Measurements from ENCODE around the gene LOXL3. TPM values are rescaled to one million over a fixed set of nuclear protein-coding genes. Genes with fewer than 3 reads are reported as not detected.
A peak's percentile ranks its signal among the peaks of the same experiment; 100 is the strongest.

The LOXL3 gene
- total and polyA plus RNA-seq, 2 donors (not counting 1 experiment from before 2014, with no cell fraction given) = 0.97 to 1.2 TPM

- peak overlapping the region; percentile 89 for H3K4me3 Mint-ChIP-seq
- peak overlapping the region; percentile 86 for H3K4me2 ChIP-seq (replicated peaks; ENCODE audit: low read depth, low read length, poor library complexity, severe bottlenecking)
- H3K27me3 Mint-ChIP-seq = no peaks in the 10 kb centered on the region
- no peaks in the 10 kb centered on the region for H3K27me3 ChIP-seq (replicated peaks in 1 of 4; ENCODE audit: control extremely low read depth in 1 of 4, control insufficient read depth in 3 of 4, insufficient read depth in 4 of 4, low read length in 3 of 4)
- H3K9ac ChIP-seq (ENCODE audit: low read length) = peak overlapping the region; percentile 72
- no peaks in the 10 kb centered on the region for H3K79me2 ChIP-seq (ENCODE audit: control insufficient read depth, insufficient read depth, low read length)
- H2AFZ ChIP-seq (ENCODE audit: insufficient read depth, low read depth, low read length, poor library complexity, severe bottlenecking) = peak overlapping the region; percentile 77
- peaks cover 0 to 1% of the 10 kb centered on the region in 2 experiments for H3K36me3 ChIP-seq (replicated peaks in 1 of 2; ENCODE audit: control extremely low read depth in 1 of 2, control insufficient read depth in 1 of 2, extremely low read depth in 1 of 2, insufficient read depth in 2 of 2, low read length in 1 of 2)
- peak overlapping the region in 4 of 5 experiments; percentile 49 to 66 (median 54) for H3K4me3 ChIP-seq (ENCODE audit: control extremely low read depth in 1 of 5, extremely low read depth in 1 of 5, insufficient read depth in 1 of 5, low read depth in 2 of 5, low read length in 4 of 5)
- H3K27ac Mint-ChIP-seq = peak overlapping the region; percentile 95
- CTCF ChIA-PET = interaction anchor here (0.7 to 3.0 kb wide), 7 partner anchors 8 to 289 kb away, joined by 3 to 11 read pairs (median 6); partner anchors contain the start of genes CCDC142, PCGF1 and TTC31
- no peaks in the 10 kb centered on the region for H4K20me1 ChIP-seq (ENCODE audit: control insufficient read depth, insufficient read depth, low read length, poor library complexity, severe bottlenecking)
- H3K4me1 Mint-ChIP-seq = peaks cover 29% of the 10 kb centered on the region
- no peaks in the 10 kb centered on the region for H3K9me3 ChIP-seq (ENCODE audit: control extremely low read depth in 1 of 3, control insufficient read depth in 2 of 3, insufficient read depth in 1 of 3, low read length in 2 of 3)
- H3K27ac ChIP-seq (ENCODE audit: low read length in 2 of 2) = peak overlapping the region; percentile 76 to 90
- ATAC-seq (ENCODE audit: low read depth) (peak; percentile 80), DNase-seq (peak; percentile 76)
- intact Hi-C loops (cut with micrococcal nuclease) = no loop called here
- no peaks in the 10 kb centered on the region for H3K9me3 Mint-ChIP-seq (ENCODE audit: insufficient read depth)
- POLR2A ChIA-PET = interaction anchor here (1.0 to 1.7 kb wide), 5 partner anchors 9 to 81 kb away, joined by 3 to 10 read pairs (median 4); partner anchors contain the start of genes AUP1, HTRA2, PCGF1 and WBP1
- H3K4me1 ChIP-seq (ENCODE audit: control insufficient read depth in 2 of 2, insufficient read depth in 2 of 2, low read length in 2 of 2) = peaks cover 18 to 29% of the 10 kb centered on the region in 2 donors
- TF ChIP-seq EZH2 (IDR thresholded peaks at IDR 0.05; ENCODE audit: borderline replicate concordance, insufficient read depth, low read depth, low read length, poor library complexity, severe bottlenecking) (no peak), CTCF (IDR thresholded peaks at IDR 0.05) (no peak)
- 6% methylated on average over 5 of the region's 7 CpGs for WGBS (ENCODE audit: insufficient coverage)
Observed at GRCh38 chr2:74538881-74539339, 14.8 kb downstream of the LOXL3 start.

- CTCF ChIA-PET = no interaction called here
- peaks cover 0 to 19% of the 10 kb centered on the region in 2 experiments for H3K36me3 ChIP-seq (replicated peaks in 1 of 2; ENCODE audit: control extremely low read depth in 1 of 2, control insufficient read depth in 1 of 2, extremely low read depth in 1 of 2, insufficient read depth in 2 of 2, low read length in 1 of 2)
- TF ChIP-seq EZH2 (IDR thresholded peaks at IDR 0.05; ENCODE audit: borderline replicate concordance, insufficient read depth, low read depth, low read length, poor library complexity, severe bottlenecking) (no peak), CTCF (IDR thresholded peaks at IDR 0.05) (no peak)
- peaks cover 31% of the 10 kb centered on the region for H3K4me1 Mint-ChIP-seq
- peaks cover 18 to 32% of the 10 kb centered on the region in 2 donors for H3K4me1 ChIP-seq (ENCODE audit: control insufficient read depth in 2 of 2, insufficient read depth in 2 of 2, low read length in 2 of 2)
- H3K4me3 ChIP-seq (ENCODE audit: control extremely low read depth in 1 of 5, extremely low read depth in 1 of 5, insufficient read depth in 1 of 5, low read depth in 2 of 5, low read length in 4 of 5) = no peak overlapping the region
- no peak overlapping the region for H3K27ac ChIP-seq (ENCODE audit: low read length in 2 of 2)
- H3K9me3 Mint-ChIP-seq (ENCODE audit: insufficient read depth) = no peaks in the 10 kb centered on the region
- no peaks in the 10 kb centered on the region for H4K20me1 ChIP-seq (ENCODE audit: control insufficient read depth, insufficient read depth, low read length, poor library complexity, severe bottlenecking)
- intact Hi-C loops (cut with micrococcal nuclease) = no loop called here
- no peak overlapping the region for H3K27ac Mint-ChIP-seq
- WGBS (ENCODE audit: insufficient coverage) = 98% methylated on average over 4 of the region's 4 CpGs
- no peaks in the 10 kb centered on the region for H3K27me3 ChIP-seq (replicated peaks in 1 of 4; ENCODE audit: control extremely low read depth in 1 of 4, control insufficient read depth in 3 of 4, insufficient read depth in 4 of 4, low read length in 3 of 4)
- no peak overlapping the region for H3K4me2 ChIP-seq (replicated peaks; ENCODE audit: low read depth, low read length, poor library complexity, severe bottlenecking)
- no peak overlapping the region for H3K4me3 Mint-ChIP-seq
- H3K9me3 ChIP-seq (ENCODE audit: control extremely low read depth in 1 of 3, control insufficient read depth in 2 of 3, insufficient read depth in 1 of 3, low read length in 2 of 3) = no peaks in the 10 kb centered on the region
- DNase-seq = no peak
- H2AFZ ChIP-seq (ENCODE audit: insufficient read depth, low read depth, low read length, poor library complexity, severe bottlenecking) = no peak overlapping the region
- H3K27me3 Mint-ChIP-seq = no peaks in the 10 kb centered on the region
- ATAC-seq (ENCODE audit: low read depth) = no peak
- H3K79me2 ChIP-seq (ENCODE audit: control insufficient read depth, insufficient read depth, low read length) = no peaks in the 10 kb centered on the region
- POLR2A ChIA-PET = no interaction called here
- H3K9ac ChIP-seq (ENCODE audit: low read length) = no peak overlapping the region
Observed at GRCh38 chr2:74537140-74537539, 16.6 kb downstream of the LOXL3 start.
